ENCODE data around the gene TSPEAR.
"Not testable (repeated sequence)": the region's sequence is repeated elsewhere in the genome, so short reads cannot be mapped to it uniquely, and the experiment has no call there.

TSPEAR gene

DNA sequence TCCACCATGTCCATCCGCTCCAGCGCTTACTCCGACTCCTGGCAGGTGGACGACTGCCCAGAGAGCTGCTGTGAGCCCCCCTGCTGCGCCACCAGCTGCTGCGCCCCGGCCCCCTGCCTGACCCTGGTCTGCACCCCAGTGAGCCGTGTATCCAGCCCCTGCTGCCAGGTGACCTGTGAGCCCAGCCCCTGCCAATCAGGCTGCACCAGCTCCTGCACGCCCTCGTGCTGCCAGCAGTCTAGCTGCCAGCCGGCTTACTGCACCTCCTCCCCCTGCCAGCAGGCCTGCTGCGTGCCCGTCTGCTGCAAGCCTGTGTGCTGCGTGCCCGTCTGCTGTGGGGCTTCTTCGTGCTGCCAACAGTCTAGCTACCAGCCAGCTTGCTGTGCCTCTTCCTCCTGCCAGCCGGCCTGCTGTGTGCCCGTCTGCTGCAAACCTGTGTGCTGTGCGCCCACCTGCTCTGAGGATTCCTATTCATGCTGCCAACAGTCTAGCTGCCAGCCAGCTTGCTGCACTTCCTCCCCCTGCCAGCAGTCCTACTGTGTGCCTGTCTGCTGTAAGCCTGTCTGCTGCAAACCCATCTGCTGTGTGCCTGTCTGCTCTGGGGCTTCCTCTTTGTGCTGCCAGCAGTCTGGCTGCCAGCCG lies 84.1 kb downstream of the TSPEAR start:
- DNase-seq (ENCODE audit: low read depth, low spot score); H3K36me3 ChIP-seq (ENCODE audit: control insufficient read depth, insufficient read depth, low read length); H3K9me3 ChIP-seq (ENCODE audit: control insufficient read depth, insufficient read depth, low read length); H3K4me1 ChIP-seq (ENCODE audit: control insufficient read depth, insufficient read depth, low read length); H3K27ac ChIP-seq (ENCODE audit: low read length); H3K27me3 ChIP-seq (ENCODE audit: control insufficient read depth, insufficient read depth, low read length); H3K4me3 ChIP-seq (ENCODE audit: low read length): not testable (repeated sequence)
- no CpG with 5 or more reads among the region's 20 CpGs for WGBS (ENCODE audit: insufficient coverage, insufficient read length)

DNA sequence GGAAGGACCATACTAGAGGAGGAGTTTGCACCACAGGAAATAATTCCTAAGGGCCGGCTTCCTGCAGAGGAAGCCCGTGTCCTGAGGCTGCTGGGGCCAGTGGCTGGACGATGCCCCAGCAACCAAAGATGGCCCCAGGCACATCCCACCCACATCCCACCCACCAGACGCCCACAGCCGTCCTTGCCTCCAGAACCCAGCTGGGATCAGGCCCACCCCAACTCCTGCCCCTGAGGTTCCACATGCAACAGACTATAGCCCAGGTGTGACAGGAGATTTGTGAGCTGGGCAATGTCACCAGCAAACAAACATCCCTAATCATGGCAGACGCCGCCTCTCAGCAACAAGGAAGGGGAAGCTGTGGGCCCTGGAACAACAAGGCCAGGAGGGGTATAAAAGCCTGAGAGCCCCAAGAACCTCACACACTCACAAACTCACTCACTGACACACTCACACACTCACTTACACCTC lies 84.7 kb downstream of the TSPEAR start, which contains the start of gene KRTAP10-9:
KRTAP10-9 (plus strand) TSS at position 421 of the 471 bp plus-strand sequence. CDS start 79 bp downstream, outside the sequence.
- no peaks in the 10 kb centered on the region for H3K27me3 ChIP-seq (ENCODE audit: control insufficient read depth, insufficient read depth, low read length)
- 0 out of 2 replicates have a peak, but pooled peaks cover 2% of the 10 kb centered on the region for H3K9me3 ChIP-seq (ENCODE audit: control insufficient read depth, insufficient read depth, low read length)
- DNase-seq (ENCODE audit: low read depth, low spot score): no peak
- no CpG with 5 or more reads among the region's 7 CpGs for WGBS (ENCODE audit: insufficient coverage, insufficient read length)
- no peaks in the 10 kb centered on the region for H3K36me3 ChIP-seq (ENCODE audit: control insufficient read depth, insufficient read depth, low read length)
- H3K27ac ChIP-seq (ENCODE audit: low read length): no peak within 1 kb of the TSS
- no peak within 1 kb of the TSS for H3K4me3 ChIP-seq (ENCODE audit: low read length)
- H3K4me1 ChIP-seq (ENCODE audit: control insufficient read depth, insufficient read depth, low read length): no peaks in the 10 kb centered on the region

DNA sequence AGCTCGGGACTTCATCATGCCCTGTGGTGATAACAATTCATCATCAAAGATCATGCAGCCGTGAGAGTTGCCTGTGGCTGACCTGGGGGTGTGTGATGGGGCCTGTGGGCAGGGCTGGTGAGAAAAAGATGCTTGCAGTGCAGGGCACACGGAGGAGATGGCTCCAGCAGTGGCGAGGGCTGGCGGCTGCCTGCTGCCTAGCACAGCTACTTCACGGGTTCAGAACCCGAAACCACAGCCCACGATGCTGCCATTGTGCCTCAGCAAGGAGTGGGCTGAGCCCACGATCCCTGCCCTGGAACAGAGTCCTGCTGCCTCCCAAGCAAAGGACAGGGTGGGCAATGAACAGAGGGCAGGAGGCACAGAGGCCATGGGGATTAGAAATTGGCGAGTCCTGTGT lies 85.1 kb downstream of the TSPEAR start:
- H3K27ac ChIP-seq (ENCODE audit: low read length): no peak overlapping the region
- H3K4me3 ChIP-seq (ENCODE audit: low read length): no peak overlapping the region
- DNase-seq (ENCODE audit: low read depth, low spot score): no peak
- no CpG with 5 or more reads among the region's 10 CpGs for WGBS (ENCODE audit: insufficient coverage, insufficient read length)
- H3K9me3 ChIP-seq (ENCODE audit: control insufficient read depth, insufficient read depth, low read length): 0 out of 2 replicates have a peak, but pooled peaks cover 2% of the 10 kb centered on the region
- no peaks in the 10 kb centered on the region for H3K36me3 ChIP-seq (ENCODE audit: control insufficient read depth, insufficient read depth, low read length)
- no peaks in the 10 kb centered on the region for H3K4me1 ChIP-seq (ENCODE audit: control insufficient read depth, insufficient read depth, low read length)
- no peaks in the 10 kb centered on the region for H3K27me3 ChIP-seq (ENCODE audit: control insufficient read depth, insufficient read depth, low read length)

DNA sequence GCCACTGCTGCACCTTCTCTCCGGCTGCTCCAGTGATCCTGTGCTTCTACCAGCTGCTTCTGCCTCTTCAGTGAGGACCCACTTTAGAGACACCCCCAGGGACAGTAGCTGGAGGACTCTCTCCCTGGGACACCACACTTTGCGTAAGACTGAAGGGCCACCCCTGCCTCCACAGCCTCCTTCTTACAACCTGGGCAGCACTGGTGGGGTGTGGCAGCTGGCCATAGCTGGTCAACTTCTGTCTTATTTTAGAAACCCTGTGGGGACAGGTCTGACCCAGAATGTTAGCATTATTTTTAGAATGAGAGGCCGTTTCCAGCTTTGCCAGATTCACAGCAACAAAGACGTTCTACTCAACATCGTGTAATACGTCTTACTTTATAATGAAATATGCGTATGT lies 85.6 kb downstream of the TSPEAR start:
- Histone ChIP-seq H3K36me3 (ENCODE audit: control insufficient read depth, insufficient read depth, low read length) (no peaks in the 10 kb centered on the region), H3K27me3 (ENCODE audit: control insufficient read depth, insufficient read depth, low read length) (no peaks in the 10 kb centered on the region), H3K9me3 (ENCODE audit: control insufficient read depth, insufficient read depth, low read length) (0 out of 2 replicates have a peak, but pooled peaks cover 2% of the 10 kb centered on the region), H3K27ac (ENCODE audit: low read length) (no peak overlapping the region), H3K4me3 (ENCODE audit: low read length) (no peak overlapping the region), H3K4me1 (ENCODE audit: control insufficient read depth, insufficient read depth, low read length) (no peaks in the 10 kb centered on the region)
- no peak for DNase-seq (ENCODE audit: low read depth, low spot score)
- no CpG with 5 or more reads among the region's 7 CpGs for WGBS (ENCODE audit: insufficient coverage, insufficient read length)

DNA sequence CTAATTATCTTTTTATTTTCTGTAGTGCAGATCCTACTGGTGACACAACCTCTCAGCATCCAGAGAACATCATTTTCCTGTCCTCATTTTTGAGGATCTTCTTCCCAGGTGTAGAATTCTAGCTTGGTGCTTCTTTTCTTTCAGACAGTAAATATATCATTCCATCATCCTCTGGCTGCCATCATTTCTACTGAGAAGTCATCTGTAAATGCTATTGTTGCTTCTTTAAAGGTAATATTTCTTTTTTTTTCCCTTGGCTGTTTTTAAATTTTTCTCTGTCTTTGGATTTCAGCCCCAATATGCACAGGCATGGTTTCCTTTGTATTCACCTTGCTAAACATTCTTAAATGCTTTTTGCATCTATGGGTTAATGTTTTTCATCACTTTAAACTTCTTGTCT lies 87.8 kb downstream of the TSPEAR start:
- Histone ChIP-seq H3K36me3 (ENCODE audit: control insufficient read depth, insufficient read depth, low read length) (no peaks in the 10 kb centered on the region), H3K27ac (ENCODE audit: low read length) (no peak overlapping the region)
- no peak for DNase-seq (ENCODE audit: low read depth, low spot score)

DNA sequence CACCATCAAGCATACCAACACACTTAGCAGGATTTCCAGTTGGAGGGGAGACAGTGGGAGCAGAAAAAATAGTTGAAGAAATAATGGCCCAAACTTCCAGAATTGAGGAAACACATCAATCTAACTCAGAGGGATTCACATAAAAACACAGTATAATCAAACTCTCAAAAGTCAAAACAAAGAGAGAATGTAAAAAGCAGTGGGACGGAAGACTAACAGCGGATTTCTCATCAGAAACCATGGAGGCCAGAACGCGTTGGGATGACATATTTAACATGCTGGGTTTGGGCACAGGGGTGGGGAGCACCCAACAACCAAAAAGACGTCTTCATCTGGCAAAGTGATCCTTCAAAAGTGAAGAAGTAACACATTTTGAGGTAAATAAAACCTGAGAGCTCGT lies 91.5 kb downstream of the TSPEAR start:
- no peaks in the 10 kb centered on the region; the same call in 1 of the 2 replicates for H3K4me1 ChIP-seq (ENCODE audit: control insufficient read depth, insufficient read depth, low read length)
- no peak for DNase-seq (ENCODE audit: low read depth, low spot score)
- no peak overlapping the region for H3K27ac ChIP-seq (ENCODE audit: low read length)
- 0 out of 2 replicates have a peak, but pooled peaks cover 2% of the 10 kb centered on the region for H3K9me3 ChIP-seq (ENCODE audit: control insufficient read depth, insufficient read depth, low read length)
- no peaks in the 10 kb centered on the region for H3K27me3 ChIP-seq (ENCODE audit: control insufficient read depth, insufficient read depth, low read length)
- H3K4me3 ChIP-seq (ENCODE audit: low read length): no peak overlapping the region
- no CpG with 5 or more reads among the region's 6 CpGs for WGBS (ENCODE audit: insufficient coverage, insufficient read length)
- no peaks in the 10 kb centered on the region for H3K36me3 ChIP-seq (ENCODE audit: control insufficient read depth, insufficient read depth, low read length)

More for the DNA sequence above, 87.8 kb downstream of the TSPEAR start:
- Histone ChIP-seq H3K4me1 (ENCODE audit: control insufficient read depth, insufficient read depth, low read length) (no peaks in the 10 kb centered on the region), H3K27me3 (ENCODE audit: control insufficient read depth, insufficient read depth, low read length) (no peaks in the 10 kb centered on the region), H3K4me3 (ENCODE audit: low read length) (no peak overlapping the region), H3K9me3 (ENCODE audit: control insufficient read depth, insufficient read depth, low read length) (0 out of 2 replicates have a peak, but pooled peaks cover 2% of the 10 kb centered on the region)

DNA sequence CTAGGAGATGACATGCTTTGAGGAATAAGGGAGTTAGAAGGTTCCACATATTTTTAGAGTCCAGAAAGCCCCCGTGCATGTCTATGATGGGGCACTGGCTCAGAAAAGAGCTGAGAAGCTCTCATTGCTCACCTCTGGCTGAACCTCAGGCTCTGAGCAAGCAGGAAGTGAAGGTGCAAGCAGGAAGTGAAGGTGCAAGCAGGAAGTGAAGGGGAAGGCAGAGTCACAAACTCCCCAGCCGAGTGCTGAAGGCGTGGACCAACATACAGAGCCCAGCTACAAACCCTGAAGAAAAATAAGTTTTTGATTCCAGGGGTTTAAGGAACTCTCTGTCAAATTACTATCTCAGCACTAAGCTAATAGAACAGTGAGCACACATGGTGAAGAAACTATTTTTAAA lies 92.5 kb downstream of the TSPEAR start:
- Histone ChIP-seq H3K27ac (ENCODE audit: low read length) (no peak overlapping the region), H3K27me3 (ENCODE audit: control insufficient read depth, insufficient read depth, low read length) (no peaks in the 10 kb centered on the region), H3K9me3 (ENCODE audit: control insufficient read depth, insufficient read depth, low read length) (0 out of 2 replicates have a peak, but pooled peaks cover 2% of the 10 kb centered on the region), H3K36me3 (ENCODE audit: control insufficient read depth, insufficient read depth, low read length) (no peaks in the 10 kb centered on the region), H3K4me3 (ENCODE audit: low read length) (no peak overlapping the region), H3K4me1 (ENCODE audit: control insufficient read depth, insufficient read depth, low read length) (no peaks in the 10 kb centered on the region; the same call in 1 of the 2 replicates)
- DNase-seq (ENCODE audit: low read depth, low spot score): no peak
- WGBS (ENCODE audit: insufficient coverage, insufficient read length): no CpG with 5 or more reads among the region's 3 CpGs

DNA sequence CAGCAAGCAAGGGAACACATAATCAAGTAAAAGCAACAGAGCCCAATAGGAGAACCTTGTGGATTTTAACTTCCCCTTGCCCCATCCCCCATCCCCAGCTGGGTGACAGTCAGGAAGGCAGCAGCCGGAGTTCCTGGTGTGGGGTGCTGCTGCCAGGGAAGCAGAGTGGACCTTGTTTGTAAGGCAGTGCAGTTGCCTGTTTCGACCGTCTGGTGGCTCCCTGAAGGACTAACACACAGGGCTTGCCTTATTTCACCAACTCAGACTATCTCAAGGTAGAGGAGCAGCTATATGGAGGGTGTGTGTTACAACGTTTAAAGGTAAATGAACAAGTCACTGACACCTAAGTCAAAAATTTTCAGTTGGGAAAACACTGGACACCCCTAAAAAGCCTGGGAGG lies 92.9 kb downstream of the TSPEAR start:
- H3K4me1 ChIP-seq (ENCODE audit: control insufficient read depth, insufficient read depth, low read length): no peaks in the 10 kb centered on the region; the same call in 1 of the 2 replicates
- no peaks in the 10 kb centered on the region for H3K27me3 ChIP-seq (ENCODE audit: control insufficient read depth, insufficient read depth, low read length)
- no peak for DNase-seq (ENCODE audit: low read depth, low spot score)
- H3K27ac ChIP-seq (ENCODE audit: low read length): no peak overlapping the region
- WGBS (ENCODE audit: insufficient coverage, insufficient read length): no CpG with 5 or more reads among the region's 4 CpGs
- H3K4me3 ChIP-seq (ENCODE audit: low read length): no peak overlapping the region
- H3K9me3 ChIP-seq (ENCODE audit: control insufficient read depth, insufficient read depth, low read length): 0 out of 2 replicates have a peak, but pooled peaks cover 2% of the 10 kb centered on the region
- H3K36me3 ChIP-seq (ENCODE audit: control insufficient read depth, insufficient read depth, low read length): no peaks in the 10 kb centered on the region

DNA sequence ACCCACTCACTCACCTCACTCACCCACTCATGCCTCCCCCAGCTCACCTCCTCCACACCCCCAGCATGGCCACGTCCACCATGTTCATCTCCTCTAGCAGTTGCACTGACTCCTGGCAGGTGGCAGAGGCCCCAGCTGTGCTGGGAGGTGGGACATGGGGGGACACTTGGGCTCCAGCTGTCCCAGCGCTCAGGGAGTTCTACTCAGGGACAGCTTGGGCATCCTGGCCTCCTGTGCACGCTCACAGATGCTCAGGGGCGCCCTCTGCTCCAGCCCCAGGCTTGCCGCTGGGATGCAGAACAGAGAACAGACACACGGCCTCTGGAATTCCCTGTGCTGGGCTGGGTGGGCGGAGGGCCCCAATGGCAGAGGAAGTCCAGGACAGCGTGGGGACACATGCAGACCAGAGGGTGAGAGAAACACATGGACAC lies 94.3 kb downstream of the TSPEAR start:
- Histone ChIP-seq H3K36me3 (ENCODE audit: control insufficient read depth, insufficient read depth, low read length) (no peaks in the 10 kb centered on the region), H3K27ac (ENCODE audit: low read length) (no peak overlapping the region), H3K9me3 (ENCODE audit: control insufficient read depth, insufficient read depth, low read length) (no peaks in the 10 kb centered on the region), H3K27me3 (ENCODE audit: control insufficient read depth, insufficient read depth, low read length) (no peaks in the 10 kb centered on the region), H3K4me3 (ENCODE audit: low read length) (no peak overlapping the region), H3K4me1 (ENCODE audit: control insufficient read depth, insufficient read depth, low read length) (no peaks in the 10 kb centered on the region; the same call in 1 of the 2 replicates)
- DNase-seq (ENCODE audit: low read depth, low spot score): no peak
- no CpG with 5 or more reads among the region's 8 CpGs for WGBS (ENCODE audit: insufficient coverage, insufficient read length)

DNA sequence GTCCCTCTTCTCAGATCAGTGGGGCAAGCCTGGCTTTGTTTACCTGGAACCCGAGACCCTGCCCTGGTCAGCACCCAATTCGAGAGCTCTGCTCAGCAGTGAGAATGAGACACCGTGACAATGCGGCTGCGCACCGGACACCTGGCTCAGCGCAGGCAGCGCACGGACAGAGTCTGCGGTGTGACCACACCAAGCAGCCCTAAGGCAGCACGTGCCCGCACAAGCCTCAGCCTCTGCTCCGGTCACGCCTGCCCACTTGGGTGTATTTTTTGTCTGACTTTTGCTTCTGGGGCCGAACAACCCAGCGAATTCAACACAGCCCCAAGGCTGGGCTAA lies 94.8 kb downstream of the TSPEAR start:
- H3K27me3 ChIP-seq (ENCODE audit: control insufficient read depth, insufficient read depth, low read length): no peaks in the 10 kb centered on the region
- no peak overlapping the region for H3K4me3 ChIP-seq (ENCODE audit: low read length)
- no peak for DNase-seq (ENCODE audit: low read depth, low spot score)
- H3K9me3 ChIP-seq (ENCODE audit: control insufficient read depth, insufficient read depth, low read length): no peaks in the 10 kb centered on the region
- WGBS (ENCODE audit: insufficient coverage, insufficient read length): no CpG with 5 or more reads among the region's 16 CpGs
- no peak overlapping the region for H3K27ac ChIP-seq (ENCODE audit: low read length)
- H3K4me1 ChIP-seq (ENCODE audit: control insufficient read depth, insufficient read depth, low read length): no peaks in the 10 kb centered on the region; the same call in 1 of the 2 replicates
- H3K36me3 ChIP-seq (ENCODE audit: control insufficient read depth, insufficient read depth, low read length): no peaks in the 10 kb centered on the region
